ENCODE data around the gene ZBTB32.

- TF ChIP-seq CTCF (IDR thresholded peaks at IDR 0.05 in 4 of 5, conservative IDR thresholded peaks at IDR 0.05 in 1 of 5) (no peak), POLR2A (IDR thresholded peaks at IDR 0.05) (no peak)
These were observed 30.5 kb downstream of the ZBTB32 start for GRCh38 chr19:35734889-35735288.
